K562 (cell line): ENCODE data around the gene GABARAP. TPM values are rescaled to one million over a fixed set of nuclear protein-coding genes. Genes with fewer than 3 reads are reported as not detected.
A peak's percentile ranks its signal among the peaks of the same experiment; 100 is the strongest.

ENCODE experiments used
- BCOR ChIP-seq: fragments of 450-650 bp; IDR thresholded peaks from 2 replicates; pipeline ENCODE4 v1.6.1; 2016
- EP300 ChIP-seq: IDR thresholded peaks from 2 replicates; pipeline ENCODE4 v1.6.1; 2012; ENCODE audit warnings: low read length, improper control_type of control experiment
- NBN ChIP-seq: fragments of 450-650 bp; IDR thresholded peaks from 2 replicates; pipeline ENCODE4 v1.6.1; 2016; ENCODE audit warnings: low read depth, mild to moderate bottlenecking
- RNF2 ChIP-seq: sonication (generic); IDR thresholded peaks from 2 replicates; pipeline ENCODE4 v1.6.1; 2016
- SMARCA5 ChIP-seq: fragments of 450-650 bp; IDR thresholded peaks from 2 replicates; pipeline ENCODE4 v1.6.1; 2016
- SNIP1 ChIP-seq: fragments of 450-650 bp; IDR thresholded peaks from 2 replicates; pipeline ENCODE4 v1.7.1; 2017; ENCODE audit warnings: low read depth, mild to moderate bottlenecking
- SRSF3 ChIP-seq: fragments of 200-400 bp; formaldehyde crosslinking; IDR thresholded peaks from 2 replicates; pipeline ENCODE4 v1.6.1; 2016; ENCODE audit warnings: mild to moderate bottlenecking, low read length, moderate library complexity; ENCODE audit not compliant: insufficient read depth
- SUPT5H ChIP-seq: fragments of 450-650 bp; IDR thresholded peaks from 2 replicates; pipeline ENCODE4 v1.6.1; 2016
- TRIM28 ChIP-seq: fragments of 450-650 bp; IDR thresholded peaks from 2 replicates; pipeline ENCODE4 v1.6.1; 2017
- ZBTB2 ChIP-seq: fragments of 450-650 bp; IDR thresholded peaks from 2 replicates; pipeline ENCODE4 v1.6.1; 2016; ENCODE audit warnings: antibody characterized with exemption
- ZEB2 ChIP-seq: fragments of 450-650 bp; IDR thresholded peaks from 2 replicates; pipeline ENCODE4 v1.6.1; 2016
- ZNF318 ChIP-seq, 2 experiments: fragments of 450-650 bp; IDR thresholded peaks; 2 replicates each; pipeline ENCODE4 v1.6.1; 2016; ENCODE audit warnings: mild to moderate bottlenecking in 2 of 2, borderline replicate concordance in 1 of 2, low read depth in 1 of 2, moderate library complexity in 1 of 2
- ZNF584 ChIP-seq: fragments of 200-800 bp; sonication (Bioruptor generic); IDR thresholded peaks from 2 replicates; pipeline ENCODE4 v1.6.1; 2016; ENCODE audit warnings: low read depth, mild to moderate bottlenecking, missing genetic modification characterization, missing compliant biosample characterization
- polyA plus RNA-seq, 8 experiments: library from polyadenylated mRNA; depleted of rRNA in 4 of 8; stranded (reverse) in 5 of 8; unstranded in 3 of 8; fragments of >200 nt; fragmentation: Nextera tagmentation in 2 of 8; fragmentation: Illumina TruSeq in 1 of 8; extraction: Ambion mirVana in 2 of 8; extraction: Trizol in 1 of 8; gene quantifications; 2 replicates each; pipeline versions ENCODE4 v1.2.1 to v1.2.3, GENCODE V29; 2011 to 2014; ENCODE audit warnings: inconsistent platforms in 1 of 8, missing spikeins in 1 of 8
- total RNA-seq, 7 experiments: library from RNA; depleted of rRNA in 6 of 7; stranded (reverse); fragments of >200 nt in 6 of 7; fragmentation: Illumina TruSeq in 2 of 7; extraction: Trizol in 2 of 7; gene quantifications; 2 replicates each; pipeline versions ENCODE4 v1.2.1 to v1.2.3, GENCODE V29; 2011 to 2021; ENCODE audit warnings: low replicate concordance in 1 of 7
- TF ChIP-seq, protein P1 (sequence below): fragments of 450-650 bp; IDR thresholded peaks from 2 replicates; pipeline ENCODE4 v1.6.1; 2017; ENCODE audit warnings: antibody characterized with exemption, mild to moderate bottlenecking

Gene GABARAP
- total and polyA plus RNA-seq, 9 of the 15 experiments (the other 6 are each of a cell fraction or from before 2014, with no cell fraction given): 47.5 to 373 (median 152) TPM

GRCh38 chr17:7262935-7263800 lies 20.9 kb upstream of the GABARAP start (continued):
- TF ChIP-seq ZNF318 (IDR thresholded peaks at IDR 0.05; ENCODE audit: borderline replicate concordance in 1 of 2, low read depth in 1 of 2) (peak in 1 of 2 experiments; percentile 45; a peak in 1 of 4 replicates), ZEB2 (peak; percentile 59), ZBTB2 (0 out of 2 replicates have a peak, but pooled peaks have one; percentile 56), BCOR (peak; percentile 81), SUPT5H (peak; percentile 59), NBN (peak; percentile 70; the same call in 1 of the 2 replicates), SMARCA5 (peak; percentile 92), EP300 (no peak), ZNF584 (CRISPR knock-in tag) (no peak), RNF2 (peak; percentile 12; the same call in 1 of the 2 replicates), TRIM28 (peak; percentile 46; the same call in 1 of the 2 replicates), SNIP1 (no peak), SRSF3 (no peak)
- TF ChIP-seq, protein P1, sequence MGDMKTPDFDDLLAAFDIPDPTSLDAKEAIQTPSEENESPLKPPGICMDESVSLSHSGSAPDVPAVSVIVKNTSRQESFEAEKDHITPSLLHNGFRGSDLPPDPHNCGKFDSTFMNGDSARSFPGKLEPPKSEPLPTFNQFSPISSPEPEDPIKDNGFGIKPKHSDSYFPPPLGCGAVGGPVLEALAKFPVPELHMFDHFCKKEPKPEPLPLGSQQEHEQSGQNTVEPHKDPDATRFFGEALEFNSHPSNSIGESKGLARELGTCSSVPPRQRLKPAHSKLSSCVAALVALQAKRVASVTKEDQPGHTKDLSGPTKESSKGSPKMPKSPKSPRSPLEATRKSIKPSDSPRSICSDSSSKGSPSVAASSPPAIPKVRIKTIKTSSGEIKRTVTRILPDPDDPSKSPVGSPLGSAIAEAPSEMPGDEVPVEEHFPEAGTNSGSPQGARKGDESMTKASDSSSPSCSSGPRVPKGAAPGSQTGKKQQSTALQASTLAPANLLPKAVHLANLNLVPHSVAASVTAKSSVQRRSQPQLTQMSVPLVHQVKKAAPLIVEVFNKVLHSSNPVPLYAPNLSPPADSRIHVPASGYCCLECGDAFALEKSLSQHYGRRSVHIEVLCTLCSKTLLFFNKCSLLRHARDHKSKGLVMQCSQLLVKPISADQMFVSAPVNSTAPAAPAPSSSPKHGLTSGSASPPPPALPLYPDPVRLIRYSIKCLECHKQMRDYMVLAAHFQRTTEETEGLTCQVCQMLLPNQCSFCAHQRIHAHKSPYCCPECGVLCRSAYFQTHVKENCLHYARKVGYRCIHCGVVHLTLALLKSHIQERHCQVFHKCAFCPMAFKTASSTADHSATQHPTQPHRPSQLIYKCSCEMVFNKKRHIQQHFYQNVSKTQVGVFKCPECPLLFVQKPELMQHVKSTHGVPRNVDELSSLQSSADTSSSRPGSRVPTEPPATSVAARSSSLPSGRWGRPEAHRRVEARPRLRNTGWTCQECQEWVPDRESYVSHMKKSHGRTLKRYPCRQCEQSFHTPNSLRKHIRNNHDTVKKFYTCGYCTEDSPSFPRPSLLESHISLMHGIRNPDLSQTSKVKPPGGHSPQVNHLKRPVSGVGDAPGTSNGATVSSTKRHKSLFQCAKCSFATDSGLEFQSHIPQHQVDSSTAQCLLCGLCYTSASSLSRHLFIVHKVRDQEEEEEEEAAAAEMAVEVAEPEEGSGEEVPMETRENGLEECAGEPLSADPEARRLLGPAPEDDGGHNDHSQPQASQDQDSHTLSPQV: no peak
